NCI-H524 (cell line): ENCODE measurements around the gene CITED1.

Experiments
- DNase-seq, 2 experiments: peaks; one replicate each; lab custom pipeline; 2025; lab: John Stamatoyannopoulos, UW

Gene CITED1

GRCh38 chrX:72270316-72270866 is 35.3 kb downstream of the CITED1 start:
- no peak for DNase-seq

- no peak for DNase-seq
Measured at GRCh38 chrX:72269671-72270251, 36.0 kb downstream of the CITED1 start.

DNA sequence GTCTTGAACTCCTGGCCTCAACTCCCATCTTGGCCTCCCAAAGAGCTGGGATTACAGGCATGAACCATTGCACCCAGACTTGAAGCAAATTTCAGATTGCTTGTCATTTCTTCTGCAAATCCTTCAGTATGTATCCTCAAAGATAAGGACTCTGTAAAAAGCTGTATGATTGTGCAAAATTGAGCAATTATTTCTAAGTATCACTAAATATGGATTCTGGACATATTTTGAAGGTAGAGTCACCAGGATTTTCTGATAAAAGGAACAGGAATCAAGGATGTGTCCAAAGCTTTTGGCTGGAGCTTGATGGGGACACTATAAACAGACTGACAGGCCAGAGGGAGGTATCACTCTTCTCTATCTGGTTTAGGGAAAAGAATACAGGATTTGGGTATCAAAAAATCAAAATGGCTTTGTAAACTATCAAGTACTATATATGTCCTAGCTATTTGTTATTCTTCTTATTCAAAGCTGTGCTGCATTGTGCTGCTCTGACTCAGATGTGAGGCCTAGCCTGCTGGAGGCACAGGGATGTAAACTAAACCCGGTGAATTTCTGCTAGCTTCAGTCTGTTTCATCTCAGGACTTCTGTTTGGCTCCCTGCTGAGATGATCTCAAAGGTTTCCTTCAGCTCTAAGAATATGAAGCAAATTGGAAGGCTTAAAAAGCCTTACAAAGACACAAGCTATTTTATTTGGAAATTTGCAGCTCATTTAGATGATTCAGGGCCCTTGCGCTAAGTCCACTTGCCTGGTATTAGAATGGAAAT is 36.9 kb downstream of the CITED1 start:
- no peak for DNase-seq

DNA sequence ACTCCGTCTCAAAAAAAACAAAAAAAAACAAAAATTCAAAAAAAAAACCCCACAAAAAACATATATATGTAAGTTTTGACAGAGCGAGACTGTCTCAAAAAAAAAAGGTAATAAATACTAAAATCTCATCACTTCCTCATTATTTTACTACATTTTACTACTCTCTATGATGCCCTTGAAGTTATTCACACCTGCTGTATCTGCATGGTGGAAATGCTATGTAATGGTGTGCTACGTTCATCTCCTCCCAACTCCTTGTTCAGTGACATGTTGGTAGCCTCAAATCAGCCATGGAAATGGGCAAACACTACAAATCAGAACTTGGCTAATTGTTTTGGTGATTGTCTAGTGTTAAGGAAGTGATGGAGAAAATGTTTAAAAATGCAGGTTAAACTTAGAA is 40.5 kb downstream of the CITED1 start:
- DNase-seq: no peak

GRCh38 chrX:72262077-72262476 is 43.6 kb downstream of the CITED1 start:
- DNase-seq: peak in 1 of 2 experiments; percentile 37

- DNase-seq: no peak
Measured at GRCh38 chrX:72260448-72260847, 45.3 kb downstream of the CITED1 start.

GRCh38 chrX:72258174-72258573 is 47.5 kb downstream of the CITED1 start:
- DNase-seq: peak in 1 of 2 experiments; percentile 35

GRCh38 chrX:72255864-72256263 is 49.9 kb downstream of the CITED1 start:
- DNase-seq: no peak

DNA sequence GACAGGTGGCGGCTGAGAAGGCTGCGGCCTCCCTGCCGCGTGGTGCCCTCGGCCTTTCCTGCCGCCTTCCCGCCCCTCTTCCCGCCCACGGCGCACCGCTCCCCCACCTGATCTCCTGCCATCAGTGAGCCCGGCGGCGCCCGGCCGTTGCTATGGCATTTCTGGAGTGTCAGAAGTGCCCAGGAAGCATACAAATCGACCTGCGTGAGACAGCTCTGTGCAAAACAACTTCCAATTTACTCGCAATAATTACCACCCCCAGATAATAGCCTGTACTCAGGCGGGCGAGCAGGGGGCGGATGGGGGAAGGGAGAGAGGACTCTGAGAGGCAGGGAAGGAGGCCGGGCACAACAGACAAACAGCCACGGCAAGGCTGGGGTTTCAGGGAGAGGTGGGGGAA is 50.3 kb downstream of the CITED1 start:
- DNase-seq: peak in 1 of 2 experiments; percentile 15

DNA sequence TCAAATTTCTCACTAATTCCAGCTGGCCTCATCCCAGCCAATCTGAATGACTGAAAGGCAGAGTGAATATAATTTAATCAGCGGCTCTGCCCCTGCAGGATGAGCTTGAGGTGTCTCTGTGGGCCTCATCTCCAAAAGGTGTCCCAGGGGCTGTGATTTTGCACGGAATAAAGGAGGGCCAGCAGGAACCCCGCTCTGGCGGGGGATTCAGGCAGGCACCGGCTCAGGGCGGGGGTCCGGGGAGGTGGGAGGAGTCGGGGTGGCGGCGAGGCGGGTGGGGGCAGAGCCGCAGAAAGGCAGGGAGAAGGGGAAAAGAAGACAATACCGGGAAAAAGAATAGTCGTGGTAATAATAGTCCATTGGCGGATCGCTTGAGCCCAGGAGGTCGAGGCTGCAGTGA is 50.9 kb downstream of the CITED1 start:
- DNase-seq: no peak

DNA sequence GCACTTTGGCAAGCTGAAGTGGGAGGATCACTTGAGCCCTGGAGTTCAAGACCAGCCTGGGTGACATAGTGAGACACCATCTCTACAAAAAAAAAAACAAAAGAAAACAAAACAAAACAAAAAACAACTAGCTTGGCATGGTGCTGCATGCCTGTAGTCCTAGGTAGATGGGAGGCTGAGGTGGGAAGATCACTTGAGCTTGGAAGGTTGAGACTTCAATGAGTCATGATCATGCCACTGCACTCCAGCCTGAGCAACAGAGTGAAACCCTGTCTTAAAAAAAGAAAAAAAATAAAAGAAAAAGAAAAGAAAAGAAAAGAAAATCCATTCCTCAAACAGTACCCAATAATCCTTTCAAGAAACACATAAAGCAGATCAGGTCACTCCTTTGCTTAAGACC is 52.0 kb downstream of the CITED1 start:
- DNase-seq: no peak
